NCI-H1048 (cell line): ENCODE data around the gene CLSTN2.

Experiments
- DNase-seq: peaks from one replicate; lab custom pipeline; 2025; lab: John Stamatoyannopoulos, UW

Gene CLSTN2

GRCh38 chr3:139944256-139944910, 9.4 kb downstream of the CLSTN2 start:
- no peak for DNase-seq

GRCh38 chr3:139945386-139945785, 10.4 kb downstream of the CLSTN2 start:
- DNase-seq: no peak

DNA sequence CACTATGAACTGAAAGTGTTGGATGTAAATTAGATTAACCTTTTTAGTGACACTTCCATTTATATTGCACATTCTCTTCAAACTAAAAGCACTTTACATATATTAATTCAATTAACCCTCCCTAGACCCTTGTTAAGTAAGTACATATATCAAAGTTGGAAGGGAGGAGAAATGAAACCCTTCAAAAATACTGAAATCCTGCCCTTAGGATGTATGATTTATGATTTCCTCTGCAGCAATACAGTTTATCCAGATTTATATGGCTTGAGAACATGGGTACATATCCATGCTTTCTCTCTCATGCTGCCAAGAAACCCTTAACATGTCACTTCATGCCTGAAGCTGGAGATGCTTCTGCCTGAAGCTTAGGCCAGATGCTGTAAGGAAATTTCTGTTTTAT, 11.0 kb downstream of the CLSTN2 start:
- no peak for DNase-seq

- no peak for DNase-seq
Observed at GRCh38 chr3:139948467-139948866, 13.5 kb downstream of the CLSTN2 start.

DNA sequence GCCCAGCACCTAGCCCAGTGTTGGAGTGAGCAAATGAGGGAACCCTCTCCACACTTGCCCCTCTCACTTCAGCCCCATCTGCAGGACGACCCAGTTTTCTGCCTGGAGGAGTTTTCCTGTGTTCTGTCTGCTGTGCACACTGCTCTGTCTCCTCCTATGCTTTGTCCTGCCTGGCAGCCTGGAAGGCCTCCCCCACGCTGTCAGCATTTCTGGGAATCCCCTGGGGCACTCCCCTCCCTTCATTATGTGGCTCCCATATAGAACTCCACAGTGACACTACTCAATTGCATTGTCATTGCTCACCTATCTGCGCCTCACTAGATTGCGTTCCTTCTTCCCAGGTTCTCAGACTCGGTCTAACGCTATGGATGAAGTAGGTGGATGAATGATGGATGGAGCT, 13.9 kb downstream of the CLSTN2 start:
- DNase-seq: no peak

- no peak for DNase-seq
Observed at GRCh38 chr3:139953131-139953910, 18.3 kb downstream of the CLSTN2 start.

- DNase-seq: no peak
Observed at GRCh38 chr3:139954146-139954860, 19.3 kb downstream of the CLSTN2 start.

DNA sequence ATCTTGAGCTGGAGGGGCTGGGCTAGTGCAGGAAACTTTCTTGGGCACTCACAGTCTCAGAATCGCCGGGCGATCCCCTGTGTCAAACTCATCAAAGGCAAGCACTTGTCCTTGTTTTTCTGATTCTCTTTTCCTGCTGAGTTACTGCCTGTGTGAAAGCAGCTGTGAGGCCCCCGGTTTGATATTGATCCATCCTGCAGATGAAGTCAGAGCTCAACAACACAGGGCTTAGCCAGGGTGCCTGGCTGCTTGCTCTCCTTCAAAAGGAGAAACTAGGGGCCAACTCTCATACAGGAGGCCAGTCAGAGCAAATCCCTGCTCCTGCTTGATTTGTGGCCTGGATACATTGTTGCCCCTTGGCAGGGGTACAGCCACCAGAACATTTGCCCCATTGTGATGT, 22.9 kb downstream of the CLSTN2 start:
- no peak for DNase-seq

DNA sequence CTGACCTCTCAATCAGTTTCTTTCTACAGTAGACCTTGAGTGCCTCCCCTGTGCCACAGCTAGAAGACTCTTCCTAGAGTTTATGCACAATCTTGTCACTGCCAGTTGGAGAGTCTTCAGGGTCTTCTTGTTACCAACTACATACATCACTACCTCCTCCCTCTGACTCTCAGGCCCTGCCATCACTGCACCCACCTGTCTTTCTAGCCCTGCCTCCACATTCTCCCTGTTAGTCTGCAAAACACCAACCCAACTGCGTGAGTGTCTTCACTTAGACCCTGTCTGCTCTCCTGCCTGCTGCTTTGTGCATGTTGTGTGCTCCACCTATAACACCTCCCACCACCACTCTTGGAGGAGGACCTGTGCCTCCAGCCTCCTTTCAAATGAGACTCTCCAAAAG, 34.4 kb downstream of the CLSTN2 start:
- no peak for DNase-seq

DNA sequence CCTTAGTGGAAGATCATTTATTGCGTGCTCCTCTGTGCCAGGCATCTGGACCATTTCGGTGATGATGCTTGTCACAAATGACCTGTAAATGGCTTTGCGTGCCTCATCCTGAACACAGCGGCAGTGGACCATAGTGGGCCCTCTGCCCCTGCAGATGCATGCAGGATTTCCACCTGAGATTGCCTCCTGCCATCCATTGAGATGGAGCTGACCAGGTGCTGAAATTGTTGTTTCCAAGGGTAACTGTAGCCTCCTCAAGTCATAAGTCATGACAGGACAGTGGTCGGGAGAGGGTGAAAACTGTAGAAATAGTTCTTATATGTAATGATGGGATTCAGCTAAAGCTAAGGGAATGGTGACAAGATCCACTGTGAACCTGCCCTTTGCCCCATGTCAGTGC, 35.5 kb downstream of the CLSTN2 start:
- DNase-seq: no peak

DNA sequence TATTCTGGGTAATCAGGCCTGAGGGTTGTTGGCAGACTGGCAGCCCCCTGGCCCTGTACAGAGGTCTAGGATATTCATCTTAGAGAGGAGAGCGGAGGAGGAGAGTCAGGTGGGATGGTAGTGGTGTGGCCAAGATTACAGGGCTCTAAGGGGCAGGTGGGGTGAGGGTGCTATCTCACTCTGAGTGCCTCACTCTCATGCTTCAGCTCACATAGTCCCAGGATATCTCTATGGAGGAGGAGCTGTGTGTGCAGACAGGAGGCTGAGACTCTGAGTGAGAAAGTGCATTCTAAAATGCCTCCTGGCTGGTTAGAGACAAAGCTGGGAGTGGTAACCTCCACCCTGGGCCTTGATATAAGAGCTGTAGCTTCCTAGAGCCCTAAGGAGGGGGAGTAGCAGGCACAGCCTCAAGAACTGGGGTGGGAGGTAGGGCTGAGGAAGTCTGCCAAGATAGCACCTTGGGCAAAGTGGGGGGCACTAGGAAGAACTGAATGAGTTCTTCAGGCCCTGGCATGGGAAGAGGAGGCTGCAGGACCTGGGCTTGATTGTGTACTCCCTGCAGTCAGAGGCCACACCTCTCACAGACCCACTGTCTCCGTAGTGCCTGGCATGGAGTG, 39.9 kb downstream of the CLSTN2 start:
- no peak for DNase-seq

DNA sequence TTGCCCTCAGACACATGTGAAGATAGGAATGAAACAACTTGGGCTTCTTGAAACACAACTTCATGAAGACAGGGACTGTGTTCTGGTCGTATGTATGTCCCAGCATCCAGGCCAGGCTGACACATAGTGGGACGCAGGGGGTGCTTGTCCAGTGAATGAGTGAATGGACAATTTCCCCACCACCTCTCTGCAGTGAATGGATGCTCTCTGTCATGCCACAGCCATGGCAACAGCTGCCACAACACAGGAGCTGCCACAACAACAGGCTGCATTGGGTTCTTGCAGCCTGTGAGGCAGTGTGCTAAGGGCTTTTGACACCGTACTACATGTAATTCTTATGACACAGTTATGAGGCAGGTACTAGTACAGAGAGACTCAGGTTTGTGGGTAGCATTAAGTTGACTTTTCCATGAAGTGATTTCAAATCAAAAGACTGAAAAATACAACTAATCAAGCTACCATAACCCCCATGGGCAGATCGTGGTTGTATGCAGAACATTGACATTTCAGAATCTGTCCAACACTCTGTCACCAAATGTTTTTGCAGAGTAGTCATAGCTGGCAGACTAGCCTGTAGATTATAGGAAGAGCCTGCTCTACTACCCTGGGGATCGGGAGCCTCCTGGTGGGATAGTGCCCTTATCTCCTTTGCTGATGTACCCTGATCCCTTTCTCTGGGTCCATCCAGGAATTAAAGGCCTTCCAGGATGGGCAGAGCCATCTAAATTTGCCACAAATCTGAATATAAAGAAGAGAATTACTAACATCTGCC, 40.8 kb downstream of the CLSTN2 start:
- DNase-seq: no peak

DNA sequence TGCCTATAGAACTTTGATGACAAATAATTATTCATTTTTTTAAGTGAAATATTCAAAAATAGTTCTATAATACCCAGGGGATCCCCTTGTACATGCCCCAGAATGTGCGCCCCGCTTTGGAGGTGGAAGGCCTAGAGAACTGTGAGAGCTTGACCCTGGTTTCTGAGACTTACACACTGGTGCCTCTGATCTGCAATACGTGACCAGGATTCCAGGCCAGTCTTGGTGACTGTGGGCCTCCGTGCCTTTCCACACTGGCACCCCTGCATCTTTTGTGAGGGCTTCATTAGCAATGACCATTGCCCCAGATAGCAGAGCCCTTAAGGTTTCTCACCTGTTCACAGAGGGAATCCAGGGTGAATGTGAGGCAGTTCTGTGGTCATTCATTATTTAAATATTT, 44.0 kb downstream of the CLSTN2 start:
- no peak for DNase-seq

DNA sequence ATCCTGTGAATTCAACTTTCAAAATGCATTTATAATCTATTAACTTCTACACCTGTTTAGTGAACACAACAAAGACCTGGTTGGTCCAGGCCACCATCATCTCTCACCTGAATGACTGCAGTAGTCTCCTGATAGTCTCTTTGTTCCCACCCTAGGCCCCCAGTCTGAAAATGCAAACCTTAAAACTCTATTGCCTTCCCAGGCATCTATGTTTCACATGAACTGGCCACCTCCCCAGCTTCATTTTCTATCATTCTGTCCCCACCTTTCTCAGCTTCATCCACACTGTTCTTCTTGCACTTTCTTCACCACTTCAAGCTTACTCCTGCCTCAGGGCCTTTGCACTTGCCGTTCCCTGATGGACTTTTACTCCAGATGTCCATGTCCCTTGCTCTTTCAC, 45.0 kb downstream of the CLSTN2 start:
- no peak for DNase-seq

GRCh38 chr3:139982404-139982803, 47.4 kb downstream of the CLSTN2 start:
- no peak for DNase-seq

- no peak for DNase-seq
Observed at GRCh38 chr3:139985576-139985975, 50.6 kb downstream of the CLSTN2 start.

DNA sequence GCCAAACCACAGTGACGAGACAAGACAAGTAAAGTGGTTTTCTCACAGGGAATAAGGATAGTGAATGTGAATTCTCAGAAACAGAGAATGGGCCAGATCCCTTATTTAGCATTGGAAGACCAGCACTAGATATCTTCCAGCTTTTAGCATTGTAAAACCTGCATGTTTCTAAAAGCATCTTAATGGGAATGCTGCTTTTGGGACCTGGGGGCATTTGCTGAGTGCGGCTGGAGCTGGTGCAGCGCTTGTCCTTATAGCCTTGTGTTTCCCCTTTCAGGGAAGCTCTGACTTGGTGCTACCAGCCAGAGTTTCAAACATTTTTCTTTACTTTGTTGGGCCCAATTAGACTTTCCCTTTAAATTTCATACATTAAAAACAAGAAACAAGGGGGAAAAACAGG, 52.9 kb downstream of the CLSTN2 start:
- no peak for DNase-seq

GRCh38 chr3:139988472-139989156, 53.6 kb downstream of the CLSTN2 start:
- DNase-seq: no peak

GRCh38 chr3:139994891-139995290, 59.9 kb downstream of the CLSTN2 start:
- DNase-seq: no peak

GRCh38 chr3:140004271-140004670, 69.3 kb downstream of the CLSTN2 start:
- DNase-seq: no peak

DNA sequence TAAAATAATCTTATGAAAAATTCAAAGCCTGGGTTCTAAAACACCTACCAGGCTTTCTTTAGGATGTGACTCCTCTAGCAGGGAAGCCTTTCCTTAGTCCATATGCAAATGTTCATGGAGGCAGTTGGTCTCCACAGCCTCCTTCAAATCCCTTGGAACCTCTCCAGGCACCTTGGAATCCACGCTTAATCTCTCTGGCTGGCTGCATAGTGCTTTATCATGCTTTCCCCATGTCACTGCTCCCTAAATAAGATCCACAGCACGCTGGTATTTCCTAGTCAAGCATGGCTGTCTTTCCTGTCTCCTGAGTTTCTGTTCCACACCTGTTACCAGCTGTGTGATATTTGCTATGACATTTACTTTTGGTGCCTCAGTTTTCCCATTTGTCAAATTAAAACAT, 71.3 kb downstream of the CLSTN2 start:
- no peak for DNase-seq
